ACC112 (cell line): ENCODE measurements around the gene REPS2.

ENCODE experiments used
- H2AFZ ChIP-seq: fragments of 200-600 bp; sonication (generic); one replicate; pipeline ENCODE4 v1.6.0; 2017; ENCODE audit warnings: antibody characterized with exemption, low read length; ENCODE audit not compliant: unreplicated experiment
- H3K27ac ChIP-seq: fragments of 200-600 bp; sonication (generic); 2 replicates; pipeline ENCODE4 v1.5.1; 2014; ENCODE audit warnings: low read depth, mild to moderate bottlenecking, antibody characterized with exemption, low read length, moderate library complexity
- H3K27me3 ChIP-seq: fragments of 200-600 bp; sonication (generic); 2 replicates; pipeline ENCODE4 v1.6.1; 2014; ENCODE audit warnings: mild to moderate bottlenecking, antibody characterized with exemption, low read length, moderate library complexity, mixed read lengths; ENCODE audit not compliant: insufficient read depth
- H3K36me3 ChIP-seq: fragments of 200-600 bp; sonication (generic); 2 replicates; pipeline ENCODE4 v1.6.1; 2016; ENCODE audit warnings: mild to moderate bottlenecking, antibody characterized with exemption, low read length, moderate library complexity, mixed read lengths; ENCODE audit not compliant: insufficient read depth
- H3K4me1 ChIP-seq: fragments of 200-600 bp; sonication (generic); one replicate; pipeline ENCODE4 v1.6.1; 2016; ENCODE audit warnings: low read length, mixed read lengths; ENCODE audit not compliant: insufficient read depth, unreplicated experiment, control insufficient read depth
- H3K4me3 ChIP-seq: fragments of 200-600 bp; sonication (generic); 2 replicates; pipeline ENCODE4 v1.5.1; 2014; ENCODE audit warnings: mild to moderate bottlenecking, low read depth, low read length
- H3K79me2 ChIP-seq: fragments of 200-600 bp; sonication (generic); one replicate; pipeline ENCODE4 v1.6.0; 2016; ENCODE audit warnings: low read length; ENCODE audit not compliant: control insufficient read depth, unreplicated experiment, insufficient read depth

Gene REPS2

GRCh38 chrX:17020851-17021821, 74.7 kb downstream of the REPS2 start:
- H3K4me1 ChIP-seq, result peaks cover 25% of the 10 kb centered on the region
- no peak overlapping the region for H2AFZ ChIP-seq
- no peaks in the 10 kb centered on the region for H3K27me3 ChIP-seq
- no peak overlapping the region for H3K4me3 ChIP-seq
- H3K36me3 ChIP-seq, result no peaks in the 10 kb centered on the region
- no peak overlapping the region for H3K27ac ChIP-seq
- H3K79me2 ChIP-seq, result no peaks in the 10 kb centered on the region

DNA sequence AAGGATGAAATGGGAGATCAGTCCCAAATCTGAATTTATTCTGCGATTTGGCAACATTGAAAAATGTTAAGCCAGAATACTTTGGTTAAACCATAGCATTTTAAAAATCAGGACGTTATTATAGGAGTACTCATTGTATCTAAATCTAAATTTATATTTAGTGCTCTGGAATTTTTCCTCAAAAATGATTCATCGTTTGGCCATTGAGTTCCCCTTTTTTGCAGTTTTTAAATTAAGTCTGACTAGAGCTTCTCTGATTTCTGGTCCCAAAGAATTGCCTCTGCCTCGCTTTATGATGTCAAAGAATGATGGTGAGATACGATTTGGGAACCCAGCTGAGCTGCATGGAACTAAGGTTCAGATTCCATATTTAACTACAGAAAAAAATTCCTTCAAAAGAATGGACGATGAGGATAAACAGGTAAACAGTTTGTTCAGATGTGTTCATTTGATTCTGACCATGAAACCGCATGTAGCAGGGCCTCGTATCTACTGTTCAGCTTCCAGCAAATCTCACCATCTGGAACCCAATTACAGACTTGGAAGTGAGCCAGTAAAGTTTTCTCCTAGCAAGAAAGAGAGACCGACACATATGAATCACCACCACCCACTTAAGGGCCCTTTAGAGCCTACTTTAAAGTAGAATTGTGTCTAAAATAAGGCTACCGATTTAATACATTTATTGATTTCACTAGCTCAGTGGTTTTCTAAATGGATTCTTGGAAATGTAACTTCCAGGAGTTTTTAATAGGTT, 75.6 kb downstream of the REPS2 start:
- H2AFZ ChIP-seq, result peak overlapping the region; percentile 12
- H3K27ac ChIP-seq, result peak overlapping the region; percentile 4
- H3K27me3 ChIP-seq, result no peaks in the 10 kb centered on the region
- H3K4me3 ChIP-seq, result no peak overlapping the region
- H3K36me3 ChIP-seq, result no peaks in the 10 kb centered on the region
- peaks cover 25% of the 10 kb centered on the region for H3K4me1 ChIP-seq
- no peaks in the 10 kb centered on the region for H3K79me2 ChIP-seq

DNA sequence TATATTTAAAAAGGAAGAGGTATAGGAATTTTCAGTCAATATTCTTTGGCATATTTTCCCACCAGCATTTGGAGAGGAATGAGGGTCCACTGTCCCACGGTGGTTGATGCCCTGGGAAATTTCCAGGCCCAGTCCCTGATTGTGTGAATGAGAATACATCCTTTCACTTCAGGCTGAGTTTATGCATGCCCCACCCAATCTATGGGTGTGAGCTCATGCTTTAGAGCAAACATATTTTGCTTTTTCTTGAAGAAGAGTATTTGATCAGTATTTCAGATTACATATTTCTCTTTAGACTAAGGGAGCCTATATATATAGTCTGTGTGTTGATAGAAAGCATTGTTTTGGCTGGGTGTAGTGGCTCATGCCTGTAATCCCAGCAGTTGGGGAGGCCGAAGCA, 77.2 kb downstream of the REPS2 start:
- Histone ChIP-seq H3K79me2 (no peaks in the 10 kb centered on the region), H3K4me1 (peaks cover 25% of the 10 kb centered on the region), H2AFZ (no peak overlapping the region), H3K4me3 (no peak overlapping the region), H3K27ac (no peak overlapping the region), H3K27me3 (no peaks in the 10 kb centered on the region), H3K36me3 (no peaks in the 10 kb centered on the region)

DNA sequence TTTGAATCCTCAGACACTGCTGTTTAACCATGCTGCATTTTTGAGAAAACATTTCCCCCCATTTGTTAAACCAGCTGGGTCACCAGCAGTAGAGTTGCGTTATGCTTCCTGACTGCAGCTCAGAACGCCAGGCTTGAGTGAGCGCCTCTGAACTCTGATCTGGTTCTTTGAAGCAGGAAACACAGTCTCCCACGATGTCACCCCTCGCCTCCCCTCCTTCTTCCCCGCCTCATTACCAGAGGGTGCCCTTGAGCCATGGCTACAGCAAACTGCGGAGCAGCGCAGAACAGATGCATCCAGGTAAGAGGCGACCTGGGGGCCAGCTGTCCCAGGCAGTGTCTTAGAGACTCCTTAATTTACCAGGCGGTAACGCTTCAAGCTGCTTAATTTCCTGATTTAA, 78.4 kb downstream of the REPS2 start:
- Histone ChIP-seq H3K79me2 (no peaks in the 10 kb centered on the region), H3K4me1 (peaks cover 25% of the 10 kb centered on the region), H2AFZ (no peak overlapping the region), H3K4me3 (no peak overlapping the region), H3K27me3 (no peaks in the 10 kb centered on the region), H3K36me3 (no peaks in the 10 kb centered on the region), H3K27ac (no peak overlapping the region)

GRCh38 chrX:17025621-17026302, 79.3 kb downstream of the REPS2 start:
- no peaks in the 10 kb centered on the region for H3K36me3 ChIP-seq
- H3K79me2 ChIP-seq, result no peaks in the 10 kb centered on the region
- H3K27me3 ChIP-seq, result no peaks in the 10 kb centered on the region
- no peak overlapping the region for H3K27ac ChIP-seq
- H3K4me3 ChIP-seq, result no peak overlapping the region
- H3K4me1 ChIP-seq, result peaks cover 20% of the 10 kb centered on the region
- H2AFZ ChIP-seq, result no peak overlapping the region

- Histone ChIP-seq H3K79me2 (no peaks in the 10 kb centered on the region), H3K4me1 (peaks cover 20% of the 10 kb centered on the region), H3K36me3 (no peaks in the 10 kb centered on the region), H3K27ac (no peak overlapping the region), H2AFZ (no peak overlapping the region), H3K4me3 (no peak overlapping the region), H3K27me3 (no peaks in the 10 kb centered on the region)
Measured at GRCh38 chrX:17027931-17028330, 81.5 kb downstream of the REPS2 start.

DNA sequence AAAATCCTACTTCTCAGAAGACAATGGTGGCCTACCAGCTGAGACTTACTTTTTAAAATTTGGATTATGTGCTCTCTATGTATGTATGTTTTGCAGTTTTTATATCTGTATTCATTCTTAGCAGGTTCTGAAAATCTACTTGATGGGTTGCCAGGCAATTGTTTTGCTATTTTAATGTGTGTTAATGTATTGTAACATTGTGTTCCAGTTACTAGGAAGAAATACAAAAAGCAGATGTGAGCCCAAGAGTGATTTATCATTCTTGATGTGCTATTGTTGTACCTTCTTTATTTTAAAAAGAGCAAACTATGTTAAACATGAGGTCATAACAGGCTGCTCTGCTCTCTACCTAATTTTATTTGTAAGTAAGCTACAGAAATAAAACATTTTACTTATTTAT, 81.9 kb downstream of the REPS2 start:
- H3K4me3 ChIP-seq, result no peak overlapping the region
- H3K27me3 ChIP-seq, result no peaks in the 10 kb centered on the region
- no peak overlapping the region for H2AFZ ChIP-seq

GRCh38 chrX:17030092-17030491, 83.6 kb downstream of the REPS2 start:
- Histone ChIP-seq H3K27me3 (no peaks in the 10 kb centered on the region), H3K79me2 (no peaks in the 10 kb centered on the region), H3K4me1 (peaks cover 28% of the 10 kb centered on the region), H3K36me3 (no peaks in the 10 kb centered on the region), H3K4me3 (no peak overlapping the region), H3K27ac (no peak overlapping the region), H2AFZ (no peak overlapping the region)

More for the DNA sequence above, 81.9 kb downstream of the REPS2 start:
- no peaks in the 10 kb centered on the region for H3K79me2 ChIP-seq
- peaks cover 24% of the 10 kb centered on the region for H3K4me1 ChIP-seq
- no peak overlapping the region for H3K27ac ChIP-seq
- no peaks in the 10 kb centered on the region for H3K36me3 ChIP-seq

DNA sequence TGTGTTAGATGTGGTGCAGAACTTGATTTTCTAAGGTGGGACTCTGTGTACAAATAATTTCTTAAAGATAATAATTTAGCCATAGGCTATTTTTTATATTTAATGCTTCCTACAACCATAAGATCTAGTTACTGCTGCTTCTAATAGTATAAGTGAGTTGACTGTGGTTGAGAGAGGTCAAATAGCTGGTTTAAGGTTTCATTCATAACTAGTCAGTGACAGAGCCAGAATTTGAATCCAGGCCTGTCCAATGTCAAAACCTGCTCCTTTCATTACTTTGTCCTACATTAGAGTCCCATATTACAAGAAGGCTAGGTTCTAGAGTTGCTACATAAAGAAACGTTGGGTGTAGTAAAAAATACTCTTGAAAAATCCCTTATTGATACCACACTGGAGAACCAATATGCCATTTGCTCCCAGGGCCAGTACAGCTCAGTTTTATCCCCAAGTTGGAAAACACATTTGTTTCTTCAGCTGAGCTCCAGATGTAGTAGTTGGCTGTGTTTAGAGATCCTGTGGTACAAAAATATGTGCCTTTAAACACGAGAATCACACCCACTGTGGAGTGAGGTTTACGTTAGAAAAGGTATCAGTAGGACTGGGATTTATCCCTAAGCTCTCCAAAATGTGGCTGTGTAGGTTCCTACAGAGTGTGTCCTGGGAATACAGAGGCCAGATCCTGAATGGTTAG, 84.3 kb downstream of the REPS2 start:
- H2AFZ ChIP-seq, result peak overlapping the region; percentile 14
- H3K4me3 ChIP-seq, result no peak overlapping the region
- no peaks in the 10 kb centered on the region for H3K36me3 ChIP-seq
- no peak overlapping the region for H3K27ac ChIP-seq
- peaks cover 28% of the 10 kb centered on the region for H3K4me1 ChIP-seq
- H3K27me3 ChIP-seq, result no peaks in the 10 kb centered on the region
- no peaks in the 10 kb centered on the region for H3K79me2 ChIP-seq

- peaks cover 34% of the 10 kb centered on the region for H3K4me1 ChIP-seq
- H3K27me3 ChIP-seq, result no peaks in the 10 kb centered on the region
- H3K79me2 ChIP-seq, result no peaks in the 10 kb centered on the region
- no peaks in the 10 kb centered on the region for H3K36me3 ChIP-seq
- H3K4me3 ChIP-seq, result peak overlapping the region; percentile 47; the same call in 1 of the 2 replicates
- H2AFZ ChIP-seq, result peak overlapping the region; percentile 81
- H3K27ac ChIP-seq, result peak overlapping the region; percentile 90
Measured at GRCh38 chrX:17031827-17032226, 85.4 kb downstream of the REPS2 start.
